Ishikawa (cell line): ENCODE results near the gene PLXDC2.

ENCODE experiments used
- CEBPB ChIP-seq: IDR thresholded peaks from 2 replicates; pipeline ENCODE4 v1.6.1; 2012
- CREB1 ChIP-seq: IDR thresholded peaks from 2 replicates; pipeline ENCODE4 v1.6.1; 2012; ENCODE audit warnings: low read depth
- EGR1 ChIP-seq: IDR thresholded peaks from 2 replicates; pipeline ENCODE4 v1.6.1; 2012
- EP300 ChIP-seq: IDR thresholded peaks from 2 replicates; pipeline ENCODE4 v1.6.1; 2012; ENCODE audit warnings: borderline replicate concordance
- FOXM1 ChIP-seq: IDR thresholded peaks from 2 replicates; pipeline ENCODE4 v1.6.1; 2012; ENCODE audit warnings: low read depth, borderline replicate concordance
- MAX ChIP-seq: IDR thresholded peaks from 2 replicates; pipeline ENCODE4 v1.6.1; 2012
- NFIC ChIP-seq: IDR thresholded peaks from 2 replicates; pipeline ENCODE4 v1.6.1; 2012
- RAD21 ChIP-seq: IDR thresholded peaks from 2 replicates; pipeline ENCODE4 v1.6.1; 2012; ENCODE audit warnings: low read depth
- TAF1 ChIP-seq: IDR thresholded peaks from 2 replicates; pipeline ENCODE4 v1.6.1; 2012; ENCODE audit warnings: low read depth, mild to moderate bottlenecking
- TCF12 ChIP-seq: IDR thresholded peaks from 2 replicates; pipeline ENCODE4 v1.6.1; 2012; ENCODE audit warnings: low read depth
- TEAD4 ChIP-seq: IDR thresholded peaks from 2 replicates; pipeline ENCODE4 v1.6.1; 2012
- YY1 ChIP-seq: IDR thresholded peaks from 2 replicates; pipeline ENCODE4 v1.6.1; 2012; ENCODE audit warnings: low read depth
- ZBTB7A ChIP-seq: IDR thresholded peaks from 2 replicates; pipeline ENCODE4 v1.6.1; 2012; ENCODE audit warnings: low read depth
- TF ChIP-seq, protein P1 (sequence below): IDR thresholded peaks from 2 replicates; pipeline ENCODE4 v1.6.1; 2012; ENCODE audit warnings: low read depth, mild to moderate bottlenecking
- TF ChIP-seq, protein P2 (sequence below): IDR thresholded peaks from 2 replicates; pipeline ENCODE4 v1.6.1; 2012

PLXDC2 gene

GRCh38 chr10:19956516-19957032, 140.3 kb downstream of the PLXDC2 start:
- TF ChIP-seq RAD21 (no peak), EP300 (no peak), NFIC (no peak), ZBTB7A (no peak), MAX (no peak), CREB1 (no peak), CEBPB (no peak)
- TF ChIP-seq, protein P1, sequence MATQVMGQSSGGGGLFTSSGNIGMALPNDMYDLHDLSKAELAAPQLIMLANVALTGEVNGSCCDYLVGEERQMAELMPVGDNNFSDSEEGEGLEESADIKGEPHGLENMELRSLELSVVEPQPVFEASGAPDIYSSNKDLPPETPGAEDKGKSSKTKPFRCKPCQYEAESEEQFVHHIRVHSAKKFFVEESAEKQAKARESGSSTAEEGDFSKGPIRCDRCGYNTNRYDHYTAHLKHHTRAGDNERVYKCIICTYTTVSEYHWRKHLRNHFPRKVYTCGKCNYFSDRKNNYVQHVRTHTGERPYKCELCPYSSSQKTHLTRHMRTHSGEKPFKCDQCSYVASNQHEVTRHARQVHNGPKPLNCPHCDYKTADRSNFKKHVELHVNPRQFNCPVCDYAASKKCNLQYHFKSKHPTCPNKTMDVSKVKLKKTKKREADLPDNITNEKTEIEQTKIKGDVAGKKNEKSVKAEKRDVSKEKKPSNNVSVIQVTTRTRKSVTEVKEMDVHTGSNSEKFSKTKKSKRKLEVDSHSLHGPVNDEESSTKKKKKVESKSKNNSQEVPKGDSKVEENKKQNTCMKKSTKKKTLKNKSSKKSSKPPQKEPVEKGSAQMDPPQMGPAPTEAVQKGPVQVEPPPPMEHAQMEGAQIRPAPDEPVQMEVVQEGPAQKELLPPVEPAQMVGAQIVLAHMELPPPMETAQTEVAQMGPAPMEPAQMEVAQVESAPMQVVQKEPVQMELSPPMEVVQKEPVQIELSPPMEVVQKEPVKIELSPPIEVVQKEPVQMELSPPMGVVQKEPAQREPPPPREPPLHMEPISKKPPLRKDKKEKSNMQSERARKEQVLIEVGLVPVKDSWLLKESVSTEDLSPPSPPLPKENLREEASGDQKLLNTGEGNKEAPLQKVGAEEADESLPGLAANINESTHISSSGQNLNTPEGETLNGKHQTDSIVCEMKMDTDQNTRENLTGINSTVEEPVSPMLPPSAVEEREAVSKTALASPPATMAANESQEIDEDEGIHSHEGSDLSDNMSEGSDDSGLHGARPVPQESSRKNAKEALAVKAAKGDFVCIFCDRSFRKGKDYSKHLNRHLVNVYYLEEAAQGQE = no peak

- TF ChIP-seq TEAD4 = no peak
These were observed 142.6 kb downstream of the PLXDC2 start for GRCh38 chr10:19958787-19959186.

- TF ChIP-seq TAF1 = no peak
- TF ChIP-seq, protein P1 = no peak
- TF ChIP-seq TEAD4 = no peak
- no peak for TF ChIP-seq FOXM1
- no peak for TF ChIP-seq RAD21
- no peak for TF ChIP-seq NFIC
- no peak for TF ChIP-seq EGR1
- TF ChIP-seq, protein P2, sequence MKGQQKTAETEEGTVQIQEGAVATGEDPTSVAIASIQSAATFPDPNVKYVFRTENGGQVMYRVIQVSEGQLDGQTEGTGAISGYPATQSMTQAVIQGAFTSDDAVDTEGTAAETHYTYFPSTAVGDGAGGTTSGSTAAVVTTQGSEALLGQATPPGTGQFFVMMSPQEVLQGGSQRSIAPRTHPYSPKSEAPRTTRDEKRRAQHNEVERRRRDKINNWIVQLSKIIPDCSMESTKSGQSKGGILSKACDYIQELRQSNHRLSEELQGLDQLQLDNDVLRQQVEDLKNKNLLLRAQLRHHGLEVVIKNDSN = no peak
- TF ChIP-seq CREB1 = no peak
- no peak for TF ChIP-seq EP300
- no peak for TF ChIP-seq CEBPB
- TF ChIP-seq ZBTB7A = no peak
- no peak for TF ChIP-seq MAX
- TF ChIP-seq TCF12 = no peak
- TF ChIP-seq YY1 = no peak
These were observed 145.1 kb downstream of the PLXDC2 start for GRCh38 chr10:19961076-19962053.

DNA sequence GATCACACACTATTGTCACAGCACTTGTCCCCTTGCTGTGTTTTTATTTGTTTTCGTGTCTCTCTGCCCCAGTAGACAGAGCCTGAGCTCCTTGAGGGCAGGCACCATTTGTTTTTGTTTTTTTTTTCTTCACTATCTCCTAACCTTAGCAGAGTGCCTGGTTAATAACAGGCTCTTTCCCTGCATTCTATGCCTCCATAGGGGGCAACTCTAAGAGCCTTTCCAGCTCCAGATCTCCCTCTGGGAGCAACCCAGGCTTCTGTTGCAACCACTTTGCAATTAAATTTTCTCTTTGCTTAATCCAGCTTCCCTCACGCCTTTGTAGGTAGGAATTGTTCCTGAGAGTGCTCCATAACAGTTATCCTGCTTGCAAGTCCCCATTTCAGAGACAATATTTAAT, 148.4 kb downstream of the PLXDC2 start:
- TF ChIP-seq ZBTB7A (no peak), RAD21 (no peak), TEAD4 (no peak), YY1 (no peak), CEBPB (no peak), EP300 (no peak), TAF1 (no peak), EGR1 (no peak), NFIC (no peak), CREB1 (no peak), MAX (no peak), FOXM1 (no peak)
- TF ChIP-seq, protein P2 = no peak
- TF ChIP-seq, protein P1 = no peak
